ENCODE measurements around the gene MRGPRD.

- TF ChIP-seq EZH2 (IDR thresholded peaks at IDR 0.05) (no peak), SP1 (IDR thresholded peaks at IDR 0.05; ENCODE audit: low read depth) (no peak), SRF (IDR thresholded peaks at IDR 0.05; ENCODE audit: low read depth) (no peak), EZH2phosphoT487 (IDR thresholded peaks at IDR 0.05; ENCODE audit: borderline replicate concordance) (no peak), YY1 (IDR thresholded peaks at IDR 0.05; ENCODE audit: extremely low read depth, insufficient replicate concordance, low read depth, low read length) (no peak), RAD21 (IDR thresholded peaks at IDR 0.05; ENCODE audit: low read depth) (no peak), POLR2A (IDR thresholded peaks at IDR 0.05; ENCODE audit: borderline replicate concordance, extremely low read depth, insufficient read depth, insufficient read length) (no peak), JUND (IDR thresholded peaks at IDR 0.05) (no peak), ZNF274 (IDR thresholded peaks at IDR 0.05; ENCODE audit: low read depth, low read length) (no peak)
- TF ChIP-seq, protein P1, sequence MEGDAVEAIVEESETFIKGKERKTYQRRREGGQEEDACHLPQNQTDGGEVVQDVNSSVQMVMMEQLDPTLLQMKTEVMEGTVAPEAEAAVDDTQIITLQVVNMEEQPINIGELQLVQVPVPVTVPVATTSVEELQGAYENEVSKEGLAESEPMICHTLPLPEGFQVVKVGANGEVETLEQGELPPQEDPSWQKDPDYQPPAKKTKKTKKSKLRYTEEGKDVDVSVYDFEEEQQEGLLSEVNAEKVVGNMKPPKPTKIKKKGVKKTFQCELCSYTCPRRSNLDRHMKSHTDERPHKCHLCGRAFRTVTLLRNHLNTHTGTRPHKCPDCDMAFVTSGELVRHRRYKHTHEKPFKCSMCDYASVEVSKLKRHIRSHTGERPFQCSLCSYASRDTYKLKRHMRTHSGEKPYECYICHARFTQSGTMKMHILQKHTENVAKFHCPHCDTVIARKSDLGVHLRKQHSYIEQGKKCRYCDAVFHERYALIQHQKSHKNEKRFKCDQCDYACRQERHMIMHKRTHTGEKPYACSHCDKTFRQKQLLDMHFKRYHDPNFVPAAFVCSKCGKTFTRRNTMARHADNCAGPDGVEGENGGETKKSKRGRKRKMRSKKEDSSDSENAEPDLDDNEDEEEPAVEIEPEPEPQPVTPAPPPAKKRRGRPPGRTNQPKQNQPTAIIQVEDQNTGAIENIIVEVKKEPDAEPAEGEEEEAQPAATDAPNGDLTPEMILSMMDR (IDR thresholded peaks at IDR 0.05 in 2 of 3, conservative IDR thresholded peaks at IDR 0.05 in 1 of 3; ENCODE audit: borderline replicate concordance in 1 of 3, insufficient read depth in 1 of 3, low read depth in 2 of 3, low read length in 2 of 3) = no peak
- TF ChIP-seq, protein P2, sequence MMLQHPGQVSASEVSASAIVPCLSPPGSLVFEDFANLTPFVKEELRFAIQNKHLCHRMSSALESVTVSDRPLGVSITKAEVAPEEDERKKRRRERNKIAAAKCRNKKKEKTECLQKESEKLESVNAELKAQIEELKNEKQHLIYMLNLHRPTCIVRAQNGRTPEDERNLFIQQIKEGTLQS (IDR thresholded peaks at IDR 0.05) = no peak
- TF ChIP-seq, protein P3, sequence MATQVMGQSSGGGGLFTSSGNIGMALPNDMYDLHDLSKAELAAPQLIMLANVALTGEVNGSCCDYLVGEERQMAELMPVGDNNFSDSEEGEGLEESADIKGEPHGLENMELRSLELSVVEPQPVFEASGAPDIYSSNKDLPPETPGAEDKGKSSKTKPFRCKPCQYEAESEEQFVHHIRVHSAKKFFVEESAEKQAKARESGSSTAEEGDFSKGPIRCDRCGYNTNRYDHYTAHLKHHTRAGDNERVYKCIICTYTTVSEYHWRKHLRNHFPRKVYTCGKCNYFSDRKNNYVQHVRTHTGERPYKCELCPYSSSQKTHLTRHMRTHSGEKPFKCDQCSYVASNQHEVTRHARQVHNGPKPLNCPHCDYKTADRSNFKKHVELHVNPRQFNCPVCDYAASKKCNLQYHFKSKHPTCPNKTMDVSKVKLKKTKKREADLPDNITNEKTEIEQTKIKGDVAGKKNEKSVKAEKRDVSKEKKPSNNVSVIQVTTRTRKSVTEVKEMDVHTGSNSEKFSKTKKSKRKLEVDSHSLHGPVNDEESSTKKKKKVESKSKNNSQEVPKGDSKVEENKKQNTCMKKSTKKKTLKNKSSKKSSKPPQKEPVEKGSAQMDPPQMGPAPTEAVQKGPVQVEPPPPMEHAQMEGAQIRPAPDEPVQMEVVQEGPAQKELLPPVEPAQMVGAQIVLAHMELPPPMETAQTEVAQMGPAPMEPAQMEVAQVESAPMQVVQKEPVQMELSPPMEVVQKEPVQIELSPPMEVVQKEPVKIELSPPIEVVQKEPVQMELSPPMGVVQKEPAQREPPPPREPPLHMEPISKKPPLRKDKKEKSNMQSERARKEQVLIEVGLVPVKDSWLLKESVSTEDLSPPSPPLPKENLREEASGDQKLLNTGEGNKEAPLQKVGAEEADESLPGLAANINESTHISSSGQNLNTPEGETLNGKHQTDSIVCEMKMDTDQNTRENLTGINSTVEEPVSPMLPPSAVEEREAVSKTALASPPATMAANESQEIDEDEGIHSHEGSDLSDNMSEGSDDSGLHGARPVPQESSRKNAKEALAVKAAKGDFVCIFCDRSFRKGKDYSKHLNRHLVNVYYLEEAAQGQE (IDR thresholded peaks at IDR 0.05; ENCODE audit: low read depth) = no peak
- TF ChIP-seq, protein P4, sequence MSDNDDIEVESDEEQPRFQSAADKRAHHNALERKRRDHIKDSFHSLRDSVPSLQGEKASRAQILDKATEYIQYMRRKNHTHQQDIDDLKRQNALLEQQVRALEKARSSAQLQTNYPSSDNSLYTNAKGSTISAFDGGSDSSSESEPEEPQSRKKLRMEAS (IDR thresholded peaks at IDR 0.05) = no peak
These were observed 40.9 kb downstream of the MRGPRD start for GRCh38 chr11:68939583-68940555.

Measured in HCT116 (cell line).